GM19395 (cell line): Measurements from ENCODE around the gene B3GLCT.

ENCODE experiments used
- ATAC-seq: cut with Tn5 transposase; IDR thresholded peaks from one replicate; pipeline ENCODE4 v1.9.1; 2021; ENCODE audit warnings: mild to moderate bottlenecking, moderate library complexity; ENCODE audit not compliant: unreplicated experiment

B3GLCT gene

DNA sequence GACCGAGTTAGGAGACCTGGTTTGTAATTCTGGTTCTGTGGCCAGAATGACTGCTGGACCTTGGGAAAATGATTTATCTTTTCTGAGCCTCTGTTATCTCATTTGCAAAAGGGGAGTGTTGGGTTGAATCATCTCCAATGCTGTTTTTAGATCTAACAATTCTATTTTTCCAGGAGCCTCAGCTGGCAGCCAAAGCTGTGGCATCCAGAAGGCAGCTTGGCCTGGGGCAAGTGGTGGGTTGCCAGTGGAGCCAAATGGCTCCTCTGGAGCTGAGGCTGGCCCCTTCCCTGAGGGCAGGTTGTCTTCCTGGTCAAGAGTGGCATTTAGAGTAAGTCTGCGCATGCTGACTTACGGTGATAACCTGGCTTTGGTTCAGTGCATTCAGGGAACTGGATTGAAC, 21.3 kb downstream of the B3GLCT start:
- ATAC-seq = no peak

DNA sequence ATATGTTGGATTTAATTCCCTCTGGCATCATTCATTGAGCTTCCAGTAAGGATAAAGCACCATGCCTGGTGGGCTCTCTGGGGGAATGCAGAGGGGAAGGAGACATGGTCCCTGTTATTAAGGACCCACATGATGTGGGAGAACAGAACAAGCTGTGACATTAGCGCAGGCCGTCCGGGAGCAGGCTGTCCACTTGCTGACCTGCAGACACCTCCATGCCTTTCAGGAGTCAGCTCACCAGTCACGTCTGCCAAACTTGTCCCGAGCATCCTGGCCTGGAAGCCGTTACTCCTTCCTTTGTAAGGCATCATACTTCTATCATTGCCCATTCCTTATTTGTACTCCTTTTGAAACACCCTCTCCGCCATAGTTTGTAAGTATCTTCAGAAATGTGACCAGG, 23.4 kb downstream of the B3GLCT start:
- no peak for ATAC-seq

GRCh38 chr13:31223640-31224039, 23.9 kb downstream of the B3GLCT start:
- no peak for ATAC-seq

DNA sequence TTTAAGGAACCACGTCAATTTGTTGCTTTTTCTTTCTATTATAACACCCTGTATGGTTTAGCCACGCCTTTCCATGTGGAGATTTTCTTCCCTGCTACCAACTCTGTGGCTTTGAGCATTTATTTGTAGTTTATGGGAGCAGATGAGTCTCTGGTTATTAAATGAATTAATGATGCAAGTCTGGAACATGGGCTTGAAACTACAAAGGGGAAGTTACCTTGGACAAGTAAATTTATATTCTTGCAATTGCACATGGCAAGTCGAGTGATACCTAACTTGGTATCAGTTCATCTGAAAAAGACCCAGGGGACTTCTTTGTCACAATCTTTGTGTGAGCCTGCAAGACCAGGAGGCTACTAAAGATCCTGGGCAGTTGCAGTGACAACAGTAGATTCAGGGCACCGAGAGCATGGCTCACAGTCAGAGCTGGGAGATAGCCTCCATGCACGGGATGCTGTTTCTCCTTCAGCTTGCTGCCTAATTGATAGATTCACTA, 24.4 kb downstream of the B3GLCT start:
- no peak for ATAC-seq

- ATAC-seq = no peak
Observed at GRCh38 chr13:31224963-31225559, 25.3 kb downstream of the B3GLCT start.

- ATAC-seq = no peak
Observed at GRCh38 chr13:31225998-31226675, 26.4 kb downstream of the B3GLCT start.

DNA sequence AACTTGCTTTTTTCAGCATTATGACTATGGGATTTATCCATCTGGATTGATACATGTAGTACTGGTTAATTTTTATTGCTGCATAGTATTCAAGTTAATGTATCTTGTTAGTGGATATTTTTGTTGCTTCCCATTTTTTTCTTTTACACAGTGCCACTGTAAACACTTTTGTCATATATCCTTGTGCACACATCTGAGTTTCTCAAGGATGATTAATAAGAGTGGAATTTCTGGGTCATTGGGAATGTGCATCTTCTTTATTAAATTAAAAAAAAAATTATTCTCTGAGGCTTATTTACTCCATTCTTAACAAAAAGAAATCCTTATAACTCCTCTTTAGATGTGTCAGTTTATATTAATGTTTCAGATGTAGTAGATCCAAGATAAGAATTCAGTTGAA, 27.3 kb downstream of the B3GLCT start:
- ATAC-seq = no peak

- no peak for ATAC-seq
Observed at GRCh38 chr13:31227870-31228269, 28.1 kb downstream of the B3GLCT start.

DNA sequence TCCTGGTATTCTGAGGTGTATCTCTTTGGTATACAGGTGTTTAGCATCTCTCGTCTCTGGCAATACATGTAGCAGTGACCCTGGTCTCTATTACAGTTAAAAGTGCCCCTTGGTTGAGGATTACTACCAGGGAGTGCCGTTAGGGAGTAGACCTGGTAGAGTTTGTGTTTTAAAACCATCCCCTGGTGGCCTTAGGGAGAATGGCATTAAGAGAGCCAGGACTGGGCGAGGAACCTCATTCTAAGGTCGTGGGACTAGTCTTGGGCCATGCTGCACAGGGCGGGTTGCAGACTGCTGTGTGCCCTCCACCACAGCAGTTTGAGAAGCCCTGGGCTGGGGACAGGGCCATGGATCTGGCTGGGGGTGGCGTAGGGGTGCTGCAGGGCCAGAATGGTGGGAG, 35.0 kb downstream of the B3GLCT start:
- ATAC-seq = no peak

- no peak for ATAC-seq
Observed at GRCh38 chr13:31236211-31236786, 36.5 kb downstream of the B3GLCT start.

DNA sequence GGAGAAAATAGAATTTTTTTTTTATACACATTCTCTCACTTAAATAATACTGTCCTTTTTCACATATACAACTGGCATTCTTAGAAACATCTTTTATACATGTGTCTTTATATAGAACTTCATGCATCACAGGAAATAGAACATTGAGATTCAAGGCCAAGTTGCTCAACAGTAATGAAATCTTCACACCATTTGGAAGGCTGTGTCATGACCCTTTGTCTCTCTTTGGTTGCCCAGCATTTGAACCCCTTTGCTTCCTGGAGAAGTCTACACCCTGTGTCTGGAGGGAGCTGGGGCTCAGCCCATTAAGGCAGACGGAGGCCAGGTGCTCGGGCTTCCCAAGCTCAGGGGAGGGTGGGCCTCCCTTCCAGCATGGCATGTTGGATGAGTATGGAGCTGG, 41.1 kb downstream of the B3GLCT start:
- no peak for ATAC-seq

GRCh38 chr13:31242367-31242766, 42.6 kb downstream of the B3GLCT start:
- ATAC-seq = no peak

DNA sequence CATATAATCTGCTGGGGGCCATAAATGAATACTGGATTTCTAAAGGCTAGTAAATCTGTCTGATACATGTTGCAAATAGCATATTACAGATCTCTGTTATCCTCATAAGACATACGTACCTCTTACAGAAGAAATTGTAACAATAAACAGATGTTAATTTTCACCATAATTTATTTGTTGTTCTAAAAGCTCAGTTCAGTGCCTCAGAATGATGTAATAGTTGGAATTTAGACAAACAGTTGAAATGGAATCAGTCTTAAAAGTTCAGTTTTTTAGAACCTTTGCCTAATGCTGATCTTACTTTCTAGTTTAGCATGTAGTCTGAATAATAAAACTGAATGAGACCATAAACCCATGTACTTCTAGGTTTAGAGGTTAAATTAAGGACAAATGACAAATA, 43.1 kb downstream of the B3GLCT start:
- no peak for ATAC-seq

DNA sequence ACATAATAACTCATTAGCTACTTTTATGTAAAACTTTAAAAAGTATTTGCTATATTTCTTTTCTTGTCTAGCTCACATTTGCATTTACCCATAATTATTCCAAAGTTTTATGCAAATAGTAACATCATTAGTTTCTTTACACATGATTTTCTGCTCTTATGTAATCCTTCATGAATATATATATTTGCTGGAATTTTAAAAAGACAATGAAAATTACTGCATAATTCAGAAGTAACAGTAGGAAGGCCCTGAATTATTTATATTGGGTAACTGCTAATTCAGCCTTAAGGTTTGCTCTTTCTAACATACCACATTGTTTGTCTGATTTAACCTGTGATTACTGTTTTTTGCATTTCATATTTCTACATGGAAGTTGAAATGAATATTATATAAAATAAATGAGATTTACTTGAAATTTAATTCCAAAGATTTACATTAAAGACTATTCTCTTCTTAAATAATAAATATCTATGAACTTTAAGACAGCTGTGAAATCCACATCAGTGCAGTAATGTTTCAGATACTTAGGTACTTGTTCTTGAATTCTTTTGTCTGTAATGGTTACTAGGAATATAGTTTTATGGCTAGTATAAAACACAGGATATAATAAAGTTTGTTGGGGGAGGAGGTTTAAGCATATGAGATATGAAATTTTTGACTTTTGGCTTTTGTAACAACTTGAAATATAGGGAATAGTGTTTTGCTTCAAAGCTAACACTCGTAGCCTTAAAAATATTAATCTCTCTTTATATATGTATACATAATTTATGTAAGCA, 46.0 kb downstream of the B3GLCT start:
- no peak for ATAC-seq

DNA sequence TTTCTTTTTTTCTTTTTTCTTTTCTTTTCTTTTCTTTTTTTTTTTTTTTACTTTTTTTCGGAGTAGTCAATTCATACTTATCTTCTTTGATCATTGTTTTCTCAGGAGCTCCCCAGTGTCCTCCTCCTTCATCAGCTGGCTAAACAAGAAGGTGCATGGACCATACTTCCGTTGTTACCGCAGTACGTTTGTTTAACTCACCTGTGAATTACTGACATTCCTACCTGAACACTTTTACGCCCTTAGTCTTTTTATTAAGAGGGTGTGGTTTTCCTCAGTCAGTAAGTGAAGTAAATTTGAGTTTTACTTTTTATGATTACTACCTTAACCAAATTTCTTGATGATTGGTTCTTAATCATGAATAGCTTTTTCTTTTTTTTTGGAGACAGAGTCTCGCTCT, 47.1 kb downstream of the B3GLCT start:
- no peak for ATAC-seq

- ATAC-seq = no peak
Observed at GRCh38 chr13:31248361-31248760, 48.6 kb downstream of the B3GLCT start.

DNA sequence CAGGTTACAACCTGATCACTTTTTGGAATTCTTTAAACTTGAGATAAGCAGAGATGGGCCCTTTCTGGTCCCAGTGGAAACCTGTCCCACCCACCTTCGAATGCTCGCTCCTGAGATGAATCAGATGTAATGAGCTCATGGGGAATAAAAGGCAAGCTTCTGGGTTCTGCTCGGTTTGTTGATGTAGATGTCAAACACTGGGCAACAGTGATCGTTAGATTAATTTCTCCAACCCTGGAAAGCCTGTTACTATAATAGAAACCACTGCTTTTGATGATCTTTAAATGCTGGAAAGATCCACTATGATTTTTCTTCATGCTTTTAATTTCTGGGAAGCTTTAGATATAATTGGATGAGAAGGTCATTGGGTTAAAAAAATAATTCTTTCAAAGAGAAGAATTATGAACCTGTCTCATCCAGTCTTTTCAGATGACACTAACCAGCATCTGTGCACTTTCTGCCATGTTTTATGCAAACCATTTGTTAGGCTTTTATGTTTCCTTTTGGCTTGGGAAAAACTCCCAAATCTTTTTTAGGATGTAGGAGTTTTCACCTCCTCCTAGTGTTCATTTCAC, 49.3 kb downstream of the B3GLCT start:
- no peak for ATAC-seq

- ATAC-seq = no peak
Observed at GRCh38 chr13:31250435-31250834, 50.7 kb downstream of the B3GLCT start.

DNA sequence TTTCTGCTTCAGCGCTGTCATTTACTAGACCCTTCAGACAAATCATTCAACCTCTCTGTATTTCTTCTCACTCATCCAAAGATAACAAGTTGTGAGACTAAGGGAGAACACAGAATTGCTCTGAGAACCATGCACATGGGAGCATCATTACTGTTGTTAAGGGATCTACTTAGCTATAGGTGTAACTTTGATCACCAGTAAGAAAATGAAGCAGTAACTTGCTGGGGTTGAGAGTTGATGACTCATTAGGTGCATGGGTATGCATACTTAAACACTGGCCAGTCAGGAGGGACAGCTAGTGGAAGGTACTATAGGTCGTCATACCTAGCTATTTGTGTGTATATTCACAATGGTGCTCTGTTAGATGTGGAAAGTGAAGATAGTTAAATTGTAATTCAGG, 61.5 kb downstream of the B3GLCT start:
- no peak for ATAC-seq

- ATAC-seq = no peak
Observed at GRCh38 chr13:31263346-31263745, 63.6 kb downstream of the B3GLCT start.

DNA sequence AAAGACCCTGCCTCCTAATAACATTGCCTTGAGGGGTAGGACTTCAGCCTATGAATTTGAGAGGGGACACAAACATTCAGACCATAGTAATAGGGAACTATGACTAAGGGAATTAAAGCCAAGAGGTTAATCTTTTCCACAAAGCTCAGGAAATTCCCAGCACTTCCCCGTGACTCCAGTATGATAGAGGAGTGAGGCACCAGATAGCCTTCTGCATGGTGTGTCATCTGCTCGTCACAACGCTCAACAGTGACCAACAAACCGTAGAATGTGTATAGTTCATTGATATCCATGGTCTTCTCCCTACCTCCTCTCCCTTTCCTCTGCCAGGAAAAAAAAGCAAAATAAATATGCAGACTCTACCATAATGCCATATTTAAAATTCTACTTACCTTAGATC, 64.4 kb downstream of the B3GLCT start:
- ATAC-seq = no peak
